HG03432 (cell line): ENCODE measurements around the gene OR4D1.
"Not testable (repeated sequence)": the region's sequence is repeated elsewhere in the genome, so short reads cannot be mapped to it uniquely, and the experiment has no call there.

Source experiments
- ATAC-seq: cut with Tn5 transposase; IDR thresholded peaks from one replicate; pipeline ENCODE4 v1.9.1; 2021; ENCODE audit warnings: mild to moderate bottlenecking, moderate library complexity; ENCODE audit not compliant: unreplicated experiment

Gene OR4D1

DNA sequence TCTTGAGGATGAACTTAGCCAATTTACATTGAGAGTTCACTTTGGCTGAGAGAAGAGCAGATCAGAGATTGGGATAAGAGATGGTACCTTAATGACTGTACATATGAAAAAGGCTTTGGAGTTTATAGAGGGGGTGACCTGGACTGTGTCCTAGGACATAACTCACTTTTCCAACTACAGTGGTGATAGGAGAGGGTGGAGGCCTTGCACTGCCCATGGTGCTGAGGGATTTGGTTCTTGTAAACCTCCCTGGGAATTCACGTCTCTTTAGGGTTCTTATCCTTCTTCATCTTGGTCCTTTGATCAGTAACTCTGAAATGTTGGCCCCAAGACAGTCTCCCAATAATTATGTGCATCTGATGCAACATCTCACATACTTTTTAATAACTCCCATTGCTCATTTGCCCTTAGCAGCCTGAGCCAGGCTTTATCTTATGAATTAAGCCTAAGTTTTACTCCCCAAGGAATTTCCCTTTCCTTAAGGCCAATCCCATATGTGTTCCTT is at the start of gene OR4D1:
Gene OR4D1, plus strand, starts transcription at position 455 of the 505 bp plus-strand sequence. CDS start 6,770 bp downstream, outside the sequence.
- no peak for ATAC-seq

DNA sequence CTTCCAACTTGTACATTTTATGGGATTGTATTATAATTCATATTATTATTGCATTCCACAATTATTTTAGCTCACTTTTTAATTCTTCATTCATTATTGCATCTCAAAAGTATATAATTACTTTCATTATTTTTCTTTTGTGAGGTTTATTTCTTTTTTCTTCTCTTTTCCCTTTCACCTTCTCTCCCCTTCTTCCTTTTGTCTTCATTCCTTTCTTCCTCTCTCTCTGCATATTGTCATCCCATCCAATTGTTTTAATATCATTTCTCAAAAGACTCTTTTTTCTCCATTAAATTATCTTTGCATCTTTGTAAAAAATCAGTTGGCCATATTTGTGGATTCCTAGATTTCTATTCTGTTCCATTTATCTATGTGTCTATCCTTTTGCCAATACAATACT is 47.7 kb upstream of the OR4D1 start:
- no peak for ATAC-seq

- ATAC-seq = not testable (repeated sequence)
Measured at GRCh38 chr17:58101898-58102297, 46.3 kb upstream of the OR4D1 start.

DNA sequence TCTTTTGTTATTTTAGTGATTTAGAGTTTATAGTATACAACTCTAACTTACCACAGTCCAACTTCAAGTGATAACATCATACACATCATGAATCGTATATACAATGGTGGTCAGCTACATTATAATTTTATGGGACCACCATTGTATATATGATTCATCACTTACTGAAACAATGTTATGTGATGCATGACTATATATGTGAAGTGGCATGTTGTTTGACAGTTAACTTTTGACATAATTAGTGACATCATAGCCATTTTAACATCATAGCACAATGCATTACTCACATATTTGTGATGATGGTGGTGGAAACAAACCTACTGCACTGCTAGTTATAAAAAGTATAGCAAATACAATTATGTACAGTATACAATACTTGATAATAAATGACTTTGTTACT is 43.1 kb upstream of the OR4D1 start:
- no peak for ATAC-seq

DNA sequence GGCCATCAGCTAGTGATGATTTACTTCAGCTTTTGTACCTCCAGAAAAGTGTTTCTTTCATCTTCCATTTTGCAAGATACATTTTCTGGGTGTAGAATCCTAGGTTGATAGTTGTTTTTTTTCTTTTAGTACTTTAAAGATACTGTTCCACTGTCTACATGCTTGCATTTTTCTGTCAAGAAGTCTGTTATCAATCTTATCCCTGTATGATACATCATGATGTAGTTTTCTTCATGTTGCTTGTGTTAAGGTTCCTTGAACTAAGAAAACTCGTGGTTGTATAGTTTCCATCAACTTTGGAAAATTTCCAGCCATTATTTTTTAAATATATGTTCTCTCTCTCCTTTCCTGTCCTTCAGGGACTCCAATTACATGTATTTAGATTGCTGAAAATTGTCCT is 40.9 kb upstream of the OR4D1 start:
- no peak for ATAC-seq

- no peak for ATAC-seq
Measured at GRCh38 chr17:58109197-58109596, 39.0 kb upstream of the OR4D1 start.

GRCh38 chr17:58110012-58110411 is 38.2 kb upstream of the OR4D1 start:
- no peak for ATAC-seq

DNA sequence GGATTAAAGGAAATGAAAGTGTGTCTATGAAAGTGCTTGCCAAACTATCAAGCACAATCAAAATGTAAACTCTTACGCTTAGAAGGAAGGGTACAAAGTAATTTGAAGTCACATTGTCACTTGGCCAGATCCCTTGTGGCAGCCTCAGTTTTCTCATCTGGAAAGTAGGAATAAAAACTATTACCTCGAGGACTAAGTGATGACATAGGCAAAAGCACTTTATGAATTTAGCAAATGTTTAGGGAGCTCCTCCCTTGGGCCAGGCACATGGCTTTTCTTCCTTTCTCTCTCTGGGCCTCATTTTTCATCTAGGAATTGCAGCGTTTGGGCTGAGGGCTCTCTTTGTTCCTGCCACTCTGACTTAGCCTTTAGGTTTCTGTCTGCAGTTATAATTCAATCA is 36.5 kb upstream of the OR4D1 start:
- ATAC-seq = no peak

DNA sequence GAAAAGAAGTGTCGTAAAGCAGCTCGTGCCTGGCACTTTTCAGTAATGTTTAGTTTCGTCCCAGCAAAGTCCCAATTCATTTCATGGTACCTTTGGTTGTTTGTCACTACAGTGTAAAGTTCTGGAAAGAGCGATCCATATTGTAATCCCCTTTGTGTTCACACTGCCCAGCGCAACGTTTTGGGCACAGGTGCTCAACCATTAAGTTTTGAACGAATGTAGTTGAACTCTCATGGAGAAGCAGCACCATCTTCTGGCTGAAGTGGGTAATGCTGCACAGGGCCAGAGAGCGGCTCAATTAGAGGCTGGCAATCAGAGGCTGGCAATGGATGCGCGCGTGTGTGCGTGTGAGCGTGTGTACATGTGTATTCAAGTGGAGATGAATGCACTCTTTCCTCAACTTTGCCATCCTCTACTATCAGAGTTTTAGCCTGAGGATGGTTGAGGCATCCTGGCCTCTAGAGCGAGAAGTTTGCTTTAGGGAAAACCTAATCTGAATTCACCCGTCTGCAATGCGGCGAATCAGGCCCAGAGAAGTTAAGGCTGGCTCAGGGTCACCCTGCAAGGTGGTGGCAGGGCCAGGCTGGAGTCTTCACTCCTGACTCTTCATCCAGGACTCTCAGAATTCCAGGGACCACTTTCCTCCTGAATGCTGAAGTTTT is 35.1 kb upstream of the OR4D1 start:
- no peak for ATAC-seq

DNA sequence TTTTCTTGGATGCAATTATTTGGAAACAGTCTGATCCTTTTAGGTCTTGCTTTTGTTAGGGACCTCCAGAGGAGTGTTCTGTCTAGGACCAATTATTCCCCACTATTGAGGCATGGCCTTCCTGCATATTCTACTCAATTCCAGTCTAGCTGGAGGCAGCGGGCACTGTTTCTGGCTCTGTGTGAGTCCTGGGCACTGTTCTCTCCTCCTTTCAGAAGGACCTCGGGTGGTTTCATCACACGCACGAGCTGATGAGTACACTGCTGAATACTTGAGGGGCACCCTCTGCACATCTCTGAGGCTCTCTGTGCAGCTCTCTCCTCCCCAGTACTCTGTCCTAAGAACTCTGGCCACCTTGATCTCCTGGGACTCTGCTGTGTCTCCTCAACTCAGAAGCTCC is 34.2 kb upstream of the OR4D1 start:
- no peak for ATAC-seq

DNA sequence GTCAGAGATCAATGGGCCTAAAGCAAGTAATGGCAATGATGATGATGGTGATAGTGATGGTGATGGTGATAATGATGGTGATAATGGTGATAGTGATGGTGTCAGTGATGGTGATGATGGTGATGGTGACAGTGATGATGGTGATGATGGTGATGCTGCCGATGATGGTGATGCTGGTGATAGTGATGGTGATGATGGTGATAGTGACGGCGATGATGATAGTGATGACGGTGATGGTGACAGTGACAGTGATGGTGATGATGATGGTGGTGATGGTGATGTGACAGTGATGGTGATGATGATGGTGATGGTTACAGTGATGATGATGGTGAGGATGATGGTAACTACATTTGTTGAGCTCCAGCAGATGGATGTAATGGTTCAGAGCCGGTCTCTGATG is 30.8 kb upstream of the OR4D1 start:
- no peak for ATAC-seq

GRCh38 chr17:58119491-58119890 is 28.7 kb upstream of the OR4D1 start:
- no peak for ATAC-seq

- no peak for ATAC-seq
Measured at GRCh38 chr17:58120195-58120822, 27.9 kb upstream of the OR4D1 start.

GRCh38 chr17:58121925-58122324 is 26.3 kb upstream of the OR4D1 start:
- ATAC-seq = no peak

DNA sequence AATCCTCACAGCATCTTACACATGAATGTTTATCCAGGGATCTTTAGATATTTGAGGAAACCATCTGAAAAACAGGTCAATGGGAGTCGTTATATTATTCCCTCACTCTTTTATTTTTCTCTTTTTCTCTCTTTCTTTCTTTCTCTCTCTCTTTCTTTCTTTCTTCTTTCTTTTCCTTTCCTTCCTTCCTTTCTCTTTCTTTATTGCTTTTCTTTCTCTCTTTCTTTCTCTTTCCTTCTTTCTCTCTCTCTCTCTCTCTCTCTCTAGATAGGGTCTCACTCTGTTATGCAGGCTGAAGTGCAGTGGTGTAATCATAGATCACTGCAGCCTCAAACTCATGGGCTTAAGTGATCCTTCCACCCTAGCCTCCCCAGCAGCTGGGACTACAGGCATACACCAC is 20.3 kb upstream of the OR4D1 start:
- ATAC-seq = no peak

- ATAC-seq = not testable (repeated sequence)
Measured at GRCh38 chr17:58132697-58133096, 15.5 kb upstream of the OR4D1 start.

- no peak for ATAC-seq
Measured at GRCh38 chr17:58136669-58137279, 11.4 kb upstream of the OR4D1 start.

DNA sequence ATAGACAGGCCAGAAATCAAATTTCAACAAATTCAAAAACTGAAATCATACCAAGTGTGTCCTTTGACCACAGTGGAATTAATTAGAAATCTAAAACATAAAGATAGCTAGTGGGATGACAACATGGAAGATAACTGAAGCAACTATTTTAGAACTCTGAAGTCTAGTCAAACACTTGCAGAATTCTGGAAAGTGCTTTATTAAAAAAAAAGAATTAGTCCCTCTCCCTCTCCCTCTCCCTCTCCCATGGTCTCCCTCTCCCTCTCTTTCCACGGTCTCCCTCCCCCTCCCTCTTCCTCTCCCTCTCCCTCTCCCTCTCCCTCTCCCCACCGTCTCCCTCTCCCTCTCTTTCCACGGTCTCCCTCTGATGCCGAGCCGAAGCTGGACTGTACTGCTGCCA is 6.7 kb upstream of the OR4D1 start:
- no peak for ATAC-seq

- not testable (repeated sequence) for ATAC-seq
Measured at GRCh38 chr17:58143335-58143734, 4.8 kb upstream of the OR4D1 start.

DNA sequence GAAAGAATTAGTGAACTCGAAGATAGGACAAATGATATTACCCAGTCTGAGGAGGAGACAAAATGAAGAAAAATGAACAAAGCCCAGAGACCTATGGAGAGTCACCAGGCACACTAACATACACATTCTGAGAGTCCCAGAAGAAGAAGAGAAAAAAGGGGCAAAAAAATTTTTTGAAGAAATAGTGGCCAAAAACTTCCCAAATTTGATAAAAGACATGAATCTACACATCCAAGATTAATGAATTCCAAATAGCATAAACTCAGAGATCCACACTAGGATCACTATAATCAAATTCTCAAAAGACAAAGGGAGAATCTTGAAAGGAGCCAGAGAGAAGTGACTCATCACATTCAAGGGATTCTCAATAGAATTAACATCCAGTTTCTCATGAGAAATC is 3.4 kb upstream of the OR4D1 start:
- ATAC-seq = no peak

- ATAC-seq = no peak
Measured at GRCh38 chr17:58148609-58149008, 425 bp downstream of the OR4D1 start.

DNA sequence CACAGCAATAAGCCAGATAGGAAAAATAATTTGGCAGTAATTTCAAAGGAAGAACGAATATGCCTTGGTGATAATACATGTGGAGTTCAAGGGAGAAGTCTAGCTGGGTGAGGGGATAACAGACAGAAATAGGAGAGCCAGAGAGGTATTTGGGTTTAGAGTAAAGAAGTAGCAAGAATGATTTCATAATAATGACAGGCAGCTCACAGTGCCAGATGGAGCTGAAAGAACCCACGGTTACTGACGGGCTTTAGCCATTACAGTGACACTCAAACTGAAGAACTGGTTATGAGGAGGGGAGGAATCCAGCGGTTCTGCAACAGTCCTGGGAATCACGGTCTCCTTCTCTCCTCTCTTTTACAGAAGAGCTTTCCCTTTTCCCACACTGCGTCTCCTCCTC is 2.2 kb downstream of the OR4D1 start:
- ATAC-seq = no peak
